AG04449 (cell line): ENCODE results near the gene LAMP1.

ENCODE experiments used
- CTCF ChIA-PET: fragments of 350-600 bp; formaldehyde crosslinking; extraction: SDS; loops from one replicate; lab custom pipeline; 2021; ENCODE audit warnings: antibody characterized with exemption; lab: Yijun Ruan, JAX
- POLR2A ChIA-PET: fragments of 400-600, 350-600 bp; formaldehyde crosslinking; extraction: SDS; loops from one replicate; lab custom pipeline; 2020; ENCODE audit warnings: antibody characterized with exemption, inconsistent platforms; lab: Yijun Ruan, JAX
- DNase-seq: peaks from one replicate; pipeline ENCODE4 v3.0.0-alpha.2; 2010; ENCODE audit warnings: low read depth, low spot score
- H3K4me3 ChIP-seq: 2 replicates; pipeline ENCODE4 v1.5.1; 2011; ENCODE audit warnings: low read depth, mild to moderate bottlenecking, control low read depth, low read length
- CTCF ChIP-seq: IDR thresholded peaks from one replicate; pipeline ENCODE4 v1.5.1; 2011; ENCODE audit warnings: mild to moderate bottlenecking, moderate library complexity, low read length, control low read depth, inconsistent platforms; ENCODE audit not compliant: insufficient read depth; ENCODE audit errors: missing control alignments

LAMP1 gene

GRCh38 chr13:113293686-113294085 is 3.4 kb upstream of the LAMP1 start:
- ChIA-PET POLR2A (no interaction called here), CTCF (no interaction called here)
- no peak for DNase-seq
- no peak overlapping the region for H3K4me3 ChIP-seq
- TF ChIP-seq CTCF, result no peak

- CTCF ChIA-PET, result no interaction called here
Measured at GRCh38 chr13:113295776-113296175, 1.3 kb upstream of the LAMP1 start.

GRCh38 chr13:113297370-113298042 is 467 bp downstream of the LAMP1 start:
- TF ChIP-seq CTCF, result no peak
- peak overlapping the region; percentile 91 for H3K4me3 ChIP-seq
- ChIA-PET CTCF (interaction anchor here (0.8 to 1.1 kb wide), 2 partner anchors 22 to 96 kb away, joined by 3 to 4 read pairs; no protein-coding TSS in a partner anchor), POLR2A (no interaction called here)
- DNase-seq, result no peak

More at GRCh38 chr13:113295776-113296175, 1.3 kb upstream of the LAMP1 start:
- DNase-seq, result no peak
- no peak for TF ChIP-seq CTCF
- POLR2A ChIA-PET, result no interaction called here
- H3K4me3 ChIP-seq, result no peak overlapping the region

GRCh38 chr13:113298043-113298945 is 1.3 kb downstream of the LAMP1 start:
- CTCF ChIA-PET, result interaction anchor here (1.1 to 1.6 kb wide), 2 partner anchors 95 to 96 kb away, joined by 3 to 4 read pairs; no protein-coding TSS in a partner anchor
- peak overlapping the region; percentile 91 for H3K4me3 ChIP-seq
- DNase-seq, result no peak

GRCh38 chr13:113299951-113300350 is 2.9 kb downstream of the LAMP1 start:
- CTCF ChIA-PET, result interaction anchor here (1.3 kb wide), 1 partner anchor 9 kb away, joined by 3 read pairs; no protein-coding TSS in a partner anchor
- DNase-seq, result no peak
- H3K4me3 ChIP-seq, result no peak overlapping the region
- TF ChIP-seq CTCF, result no peak
- POLR2A ChIA-PET, result no interaction called here

More at GRCh38 chr13:113298043-113298945, 1.3 kb downstream of the LAMP1 start:
- POLR2A ChIA-PET, result no interaction called here
- TF ChIP-seq CTCF, result no peak

GRCh38 chr13:113302986-113303385 is 5.9 kb downstream of the LAMP1 start:
- no peak for DNase-seq
- CTCF ChIA-PET, result no interaction called here
- POLR2A ChIA-PET, result no interaction called here
- no peak for TF ChIP-seq CTCF
- no peak overlapping the region for H3K4me3 ChIP-seq
